Measurements from ENCODE around the gene SCARB1.
A peak's percentile ranks its signal among the peaks of the same experiment; 100 is the strongest.
"Not testable (repeated sequence)": the region's sequence is repeated elsewhere in the genome, so short reads cannot be mapped to it uniquely, and the experiment has no call there.

SCARB1 gene

DNA sequence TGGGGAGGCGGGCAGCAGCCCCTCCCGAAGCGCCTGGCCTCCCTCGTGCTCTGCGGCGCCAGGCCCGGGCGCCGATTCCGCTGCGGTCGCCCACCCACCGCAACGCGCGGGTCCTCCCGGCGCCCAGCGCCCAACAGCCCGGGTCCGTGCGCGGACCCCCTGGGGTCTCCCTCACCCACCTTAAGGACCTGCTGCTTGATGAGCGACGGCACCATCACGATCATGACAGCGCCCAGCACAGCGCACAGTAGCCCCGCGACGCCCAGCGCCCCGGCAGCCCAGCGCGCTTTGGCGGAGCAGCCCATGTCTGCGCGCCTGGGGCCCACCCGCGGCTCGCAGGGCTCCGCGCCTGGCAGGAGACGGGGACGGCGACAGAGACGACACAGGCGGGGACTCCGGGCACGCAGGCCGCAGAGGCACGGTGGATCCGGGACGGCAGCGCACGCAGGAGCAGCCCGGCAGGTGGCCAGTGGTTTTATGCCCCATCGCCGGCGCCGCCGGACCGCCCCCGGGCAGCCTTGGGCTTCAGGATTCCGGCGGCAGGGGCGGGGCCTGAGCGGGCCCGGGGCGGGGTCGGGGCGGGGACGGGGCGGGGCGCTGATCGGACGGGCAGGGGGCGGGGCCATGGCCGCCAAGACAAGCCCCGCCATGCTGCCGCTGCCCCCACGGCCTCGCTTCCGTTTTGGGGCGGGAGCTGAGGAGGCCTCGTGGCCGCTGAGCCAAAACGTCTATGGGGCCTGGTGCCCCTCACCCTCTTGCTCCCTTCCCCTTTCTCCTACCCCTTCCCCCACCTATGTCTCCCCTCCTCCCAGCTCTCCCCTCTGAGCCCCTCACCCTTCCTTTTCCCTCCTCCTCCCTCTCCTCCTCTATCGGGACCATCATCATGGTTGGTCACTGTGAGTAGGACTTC is at the start of gene SCARB1:
TSS of gene SCARB1 (minus strand) at position 449 of the 910 bp plus-strand sequence. CDS start at position 305, 144 bp downstream.
- peak in 54 of 56 donors; percentile 26 to 91 (median 74) for DNase-seq

- not testable (repeated sequence) for DNase-seq
Observed at GRCh38 chr12:124912529-124913287, 49.0 kb upstream of the SCARB1 start.

DNA sequence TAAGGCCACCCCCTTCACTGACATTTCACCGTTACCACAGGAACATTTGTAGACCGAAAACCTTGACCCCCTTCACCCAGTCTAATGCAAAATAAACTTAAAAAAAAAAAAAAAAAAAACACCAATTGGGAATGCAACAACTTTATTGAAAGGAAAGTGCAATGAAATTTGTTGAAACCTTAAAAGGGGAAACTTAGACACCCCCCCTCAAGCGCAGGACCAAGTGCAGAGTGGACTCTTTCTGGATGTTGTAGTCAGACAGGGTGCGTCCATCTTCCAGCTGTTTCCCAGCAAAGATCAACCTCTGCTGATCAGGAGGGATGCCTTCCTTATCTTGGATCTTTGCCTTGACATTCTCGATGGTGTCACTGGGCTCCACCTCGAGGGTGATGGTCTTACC is 47.9 kb upstream of the SCARB1 start:
- not testable (repeated sequence) for DNase-seq

GRCh38 chr12:124910561-124911478 is 47.2 kb upstream of the SCARB1 start:
- DNase-seq = no peak

- no peak for DNase-seq
Observed at GRCh38 chr12:124909831-124910560, 46.3 kb upstream of the SCARB1 start.

- DNase-seq = no peak
Observed at GRCh38 chr12:124906606-124907261, 43.1 kb upstream of the SCARB1 start.

DNA sequence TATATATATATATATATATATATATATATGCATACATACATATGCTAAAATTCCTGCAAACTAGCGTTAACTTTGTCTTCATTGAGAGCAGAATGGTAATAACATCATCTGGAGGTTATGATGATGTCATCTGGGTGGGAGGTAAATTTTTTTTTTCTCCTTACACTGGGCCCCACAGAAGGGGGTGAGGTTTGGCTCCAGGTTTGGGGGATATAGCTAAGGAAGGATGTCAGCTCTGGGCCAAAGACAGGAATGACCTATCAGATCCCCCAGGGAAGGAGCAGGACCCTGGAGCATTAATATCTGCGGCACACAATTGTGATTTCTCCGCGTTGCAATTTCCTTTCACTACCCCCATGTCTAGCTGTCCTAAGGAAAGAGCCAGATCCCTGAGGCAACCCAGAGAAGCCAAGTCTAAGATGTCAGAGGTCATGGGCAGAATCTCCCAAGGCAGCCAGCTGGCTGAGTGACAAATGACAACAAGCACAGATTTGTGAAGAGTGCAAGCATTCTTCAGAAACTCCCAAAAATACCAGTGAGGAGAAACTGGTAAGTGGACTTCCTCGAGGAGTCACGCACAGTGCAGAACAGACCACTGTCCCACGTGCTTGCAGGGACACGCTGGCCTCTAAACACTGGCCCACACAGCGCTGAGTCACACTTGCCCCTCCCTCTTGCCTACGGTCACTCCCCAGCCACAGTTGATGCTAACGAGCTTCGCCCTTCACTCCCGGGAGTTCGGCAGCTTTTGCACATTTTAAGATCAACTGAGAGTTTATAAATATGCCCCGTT is 40.8 kb upstream of the SCARB1 start:
- DNase-seq = peak in 53 of 56 donors; percentile 4 to 89 (median 71)

DNA sequence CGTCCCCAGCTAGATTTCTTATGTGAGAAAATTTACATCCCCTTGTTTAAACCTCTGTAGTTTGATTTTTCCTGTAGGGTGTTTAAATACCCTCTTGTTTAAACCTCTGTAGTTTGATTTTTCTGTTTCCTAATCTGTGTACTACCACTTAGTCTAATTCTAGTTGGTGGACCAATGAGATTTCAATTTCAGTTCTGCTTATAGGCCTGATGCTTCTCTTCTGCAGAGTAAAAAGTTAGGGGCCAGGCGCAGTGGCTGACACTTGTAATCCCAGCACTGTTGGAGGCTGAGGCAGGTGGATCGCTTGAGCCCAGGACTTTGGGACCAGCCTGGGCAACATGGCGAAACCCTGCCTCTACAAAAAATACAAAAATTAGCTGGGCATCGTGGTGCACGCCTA is 39.3 kb upstream of the SCARB1 start:
- peak in 1 of 56 donors; percentile 0 for DNase-seq

DNA sequence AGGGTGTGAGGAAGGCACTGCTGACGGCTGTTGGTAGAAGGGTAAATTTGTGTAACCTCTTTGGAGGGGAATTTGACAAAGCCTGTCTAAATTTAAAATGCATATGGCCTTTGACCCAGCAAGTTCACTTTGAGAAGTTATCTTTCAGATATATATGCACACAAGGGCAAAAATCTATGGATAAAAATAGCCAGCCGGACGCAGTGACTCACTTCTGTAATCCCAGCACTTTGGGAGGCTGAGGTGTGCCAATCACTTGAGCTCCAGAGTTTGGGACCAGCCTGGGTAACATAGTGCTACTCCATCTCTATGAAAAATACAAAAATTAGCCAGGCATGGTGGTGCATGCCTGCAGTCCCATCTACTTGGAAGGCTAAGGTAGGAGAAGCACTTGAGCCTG is 37.3 kb upstream of the SCARB1 start:
- DNase-seq = no peak

- DNase-seq = not testable (repeated sequence)
Observed at GRCh38 chr12:124900345-124900795, 36.7 kb upstream of the SCARB1 start.

GRCh38 chr12:124898923-124899294 is 35.2 kb upstream of the SCARB1 start:
- DNase-seq = no peak

DNA sequence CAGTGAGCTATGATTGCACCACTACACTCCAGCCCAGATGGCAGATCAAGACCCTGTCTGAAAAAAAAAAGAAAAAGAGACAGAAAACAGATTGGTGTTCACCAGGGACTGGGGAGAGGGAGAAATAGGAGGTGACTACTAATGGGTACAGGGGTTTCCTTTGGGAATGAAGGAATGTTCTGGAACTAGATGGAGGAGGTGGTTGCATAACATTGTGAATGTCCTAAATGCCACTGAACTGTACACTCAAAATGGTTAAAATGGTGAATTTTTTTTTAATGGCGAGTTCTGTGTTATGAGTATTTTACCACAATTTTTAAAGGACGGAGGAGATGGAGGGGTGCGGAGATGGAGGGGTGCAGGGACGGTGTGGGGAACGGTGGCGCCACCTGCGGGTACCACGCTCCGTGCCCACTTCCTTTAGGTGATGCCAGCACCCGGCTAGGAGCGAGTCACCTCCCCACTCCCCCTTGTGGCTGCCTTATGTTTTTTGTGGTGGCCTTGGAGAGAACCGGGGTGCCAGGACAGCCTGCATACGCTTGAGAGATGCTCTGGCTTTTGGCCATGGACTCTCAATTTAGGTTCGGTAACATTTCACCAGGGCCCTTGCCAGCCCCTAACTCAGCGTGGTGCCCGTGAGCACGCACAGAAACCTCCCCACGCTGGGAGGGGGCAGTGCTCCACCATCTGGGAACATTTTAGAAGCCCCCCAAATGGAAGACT is 34.7 kb upstream of the SCARB1 start:
- peak in 42 of 56 donors; percentile 9 to 80 (median 37) for DNase-seq

DNA sequence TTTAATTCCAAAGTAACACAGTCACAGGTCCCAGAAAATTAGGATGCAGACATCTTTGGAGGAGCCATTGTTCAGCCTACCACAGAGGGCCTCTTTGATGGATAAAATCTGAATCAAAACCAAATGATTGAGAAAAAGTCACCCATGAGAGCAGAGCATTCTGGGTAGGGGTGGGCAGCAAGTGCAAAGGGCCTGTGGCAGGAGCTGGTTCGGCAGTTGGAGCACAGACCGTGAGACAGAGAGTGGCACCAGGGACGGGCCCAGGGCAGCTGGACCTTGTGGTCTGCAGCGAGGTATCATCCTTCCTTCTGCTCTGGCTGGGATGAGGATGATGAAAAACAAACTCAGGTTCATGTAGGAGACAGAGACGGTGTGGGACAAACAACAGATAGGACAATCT is 32.8 kb upstream of the SCARB1 start:
- no peak for DNase-seq

DNA sequence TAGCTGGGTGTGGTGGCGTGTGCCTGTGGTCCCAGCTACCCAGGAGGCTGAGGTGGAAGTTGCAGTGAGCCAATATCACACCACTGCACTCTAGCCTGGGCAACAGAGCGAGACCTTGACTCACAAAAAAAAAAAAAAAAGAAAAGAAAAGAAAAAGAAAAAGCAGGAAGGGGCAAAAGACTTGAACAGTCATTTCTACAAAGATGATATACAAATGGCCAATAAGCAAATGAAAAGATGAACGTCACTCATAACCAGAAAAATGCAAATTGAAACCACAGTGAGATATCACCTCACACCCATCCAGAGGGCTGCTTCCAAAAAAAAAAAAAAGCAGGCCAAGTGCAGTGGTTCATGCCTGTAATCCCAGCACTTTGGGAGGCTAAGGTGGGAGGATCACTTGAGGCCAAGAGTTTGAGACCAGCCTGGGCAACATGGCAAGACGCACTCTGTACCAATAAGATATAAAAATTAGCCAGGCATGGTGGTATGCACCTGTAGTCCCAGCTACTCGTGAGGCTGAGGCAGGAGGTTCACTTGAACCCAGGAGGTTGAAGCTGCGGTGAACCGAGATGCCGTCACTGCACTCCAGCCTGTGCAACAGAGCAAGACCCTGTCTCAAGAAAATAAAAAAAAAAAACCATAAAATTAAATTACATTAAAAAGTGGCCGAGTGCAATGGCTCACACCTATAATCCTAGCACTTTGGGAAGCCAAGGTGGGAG is 30.3 kb upstream of the SCARB1 start:
- DNase-seq = no peak

DNA sequence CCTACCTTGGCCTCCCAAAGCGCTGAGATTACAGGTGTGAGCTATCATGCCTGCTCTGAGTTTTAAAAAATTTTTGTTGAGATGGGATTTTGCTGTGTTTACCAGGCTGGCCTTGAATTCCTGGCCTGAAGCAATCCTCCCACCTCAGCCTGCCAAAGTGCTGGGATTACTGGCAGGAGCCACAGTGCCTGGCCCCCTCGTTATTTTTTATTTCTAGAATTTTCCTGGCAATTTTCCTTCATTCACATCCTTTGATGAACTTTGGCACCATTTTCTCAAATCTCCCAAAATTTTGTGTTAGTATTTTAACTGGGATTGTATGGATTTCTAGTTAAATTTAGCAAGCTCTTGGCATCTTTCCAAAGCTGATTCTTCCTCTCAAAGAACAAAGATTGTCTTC is 24.6 kb upstream of the SCARB1 start:
- peak in 4 of 56 donors; percentile 5 to 16 (median 8) for DNase-seq

DNA sequence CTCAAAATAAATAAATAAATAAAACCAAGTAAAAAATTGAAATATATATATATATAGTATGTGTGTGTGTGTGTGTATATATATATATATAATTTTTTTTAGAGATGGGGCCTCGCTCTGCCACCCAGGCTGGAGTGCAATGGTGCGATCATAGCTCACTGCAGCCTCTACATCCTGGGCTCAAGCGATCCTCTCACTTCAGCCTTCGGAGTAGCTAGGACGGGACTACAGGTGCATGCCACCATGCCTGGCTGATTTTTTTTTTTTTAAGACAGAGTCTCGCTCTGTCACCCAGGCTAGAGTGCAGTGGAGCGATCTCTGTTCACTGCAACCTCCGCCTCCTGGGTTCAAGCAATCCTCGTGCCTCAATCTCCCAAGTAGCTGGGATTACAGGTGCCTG is 24.1 kb upstream of the SCARB1 start:
- not testable (repeated sequence) for DNase-seq
